Right lobe of liver (tissue), 6 donors: Measurements from ENCODE around the gene DHX40. TPM values are rescaled to one million over a fixed set of nuclear protein-coding genes. Genes with fewer than 3 reads are reported as not detected.
"Not testable (repeated sequence)": the region's sequence is repeated elsewhere in the genome, so short reads cannot be mapped to it uniquely, and the experiment has no call there.

Experiments used
- ATAC-seq, 4 donors: fragments of 200-7000 bp; cut with Tn5 transposase; one replicate each; pipeline ENCODE4 v1.9.1; 2020; ENCODE audit warnings: mild to moderate bottlenecking in 4 of 4, moderate library complexity in 4 of 4
- DNase-seq, 3 donors: peaks; one replicate each; pipeline ENCODE4 v3.0.0-alpha.2; 2020
- H3K27ac ChIP-seq, 3 donors: fragments of 200-600 bp; one replicate each; pipeline ENCODE4 v1.8.0; 2022
- H3K27me3 ChIP-seq, 2 donors: fragments of 200-600 bp; one replicate each; pipeline ENCODE4 v1.8.0; 2022
- H3K36me3 ChIP-seq, 4 donors: fragments of 200-600 bp; sonication (generic) in 1 of 4; one replicate each; pipeline versions ENCODE4 v1.5.1 to v1.8.0; 2017 to 2022; ENCODE audit warnings: control low read depth in 1 of 4
- H3K4me1 ChIP-seq, 4 donors: fragments of 200-600 bp; sonication (generic) in 1 of 4; one replicate each; pipeline versions ENCODE4 v1.5.1 to v1.8.0; 2017 to 2022; ENCODE audit warnings: control low read depth in 1 of 4
- H3K4me3 ChIP-seq, 3 donors: fragments of 200-600 bp; one replicate each; pipeline ENCODE4 v1.8.0; 2022
- H3K9me3 ChIP-seq, 4 donors: fragments of 200-600 bp; sonication (generic) in 1 of 4; one replicate each; pipeline versions ENCODE4 v1.5.1 to v1.8.0; 2017 to 2022; ENCODE audit warnings: control low read depth in 1 of 4
- POLR2A ChIP-seq: fragments of 450-650 bp; IDR thresholded peaks from one replicate; pipeline ENCODE4 v1.6.1; 2017; ENCODE audit warnings: antibody characterized with exemption, mild to moderate bottlenecking
- WGBS: methylation state at CpG from one replicate; pipeline ENCODE4 v1.1.6; 2018; ENCODE audit warnings: low coverage, low lambda C conversion rate; ENCODE audit not compliant: insufficient coverage; ENCODE audit errors: missing lambda C conversion rate; 5-methylcytosine and 5-hydroxymethylcytosine counted together
- intact Hi-C, 2 donors: fragments of 100-400 bp; cut with DNase I; formaldehyde crosslinking; loops; one replicate each; pipeline versions ENCODE4 v1.11.2 to v1.14.1; 2022
- total RNA-seq, 6 experiments: library from RNA; depleted of rRNA in 2 of 6; stranded (reverse); fragments of >200 nt in 2 of 6; fragmentation: NEBNext Ultra II Directional in 3 of 6; extraction: Animal tissue kit (Norgen Biotek cat#: 25700) in 3 of 6; gene quantifications; one replicate each; pipeline versions ENCODE4 v1.1.0 to v1.2.4, GENCODE V29; 2016 to 2023
- TF ChIP-seq, protein P1 (sequence below), 4 donors: fragments of 200-600 bp in 3 of 4; fragments of 450-650 bp in 1 of 4; IDR thresholded peaks; one replicate each; pipeline versions ENCODE4 v1.5.1 to v1.8.0; 2016 to 2022; ENCODE audit warnings: antibody characterized with exemption in 4 of 4, mild to moderate bottlenecking in 2 of 4
- donor health status: DM: no; HTN: yes; CAD: no.
- donor health status: DM: no; HTN: no; CAD: no.
- donor health status: DM: no; HTN: no; CAD: no.
- donor health status: DM: no; HTN: yes; CAD: no.
- donor health status: DM: no; HTN: yes; CAD: no.

Gene DHX40
- total RNA-seq, 6 experiments from 2014 or later: 7.8 to 12.0 (median 9.4) TPM

GRCh38 chr17:59647288-59647687 is 81.9 kb downstream of the DHX40 start:
- Histone ChIP-seq H3K27me3 (no peaks in the 10 kb centered on the region), H3K4me1 (peaks cover 0 to 5% (median 2%) of the 10 kb centered on the region in 4 donors), H3K27ac (no peak overlapping the region), H3K9me3 (no peaks in the 10 kb centered on the region), H3K36me3 (peaks cover 8 to 67% (median 25%) of the 10 kb centered on the region in 4 donors), H3K4me3 (no peak overlapping the region)
- DNase-seq: no peak
- 87% methylated on average over 6 of the region's 6 CpGs for WGBS
- intact Hi-C loops: no loop called here
- TF ChIP-seq, protein P1, sequence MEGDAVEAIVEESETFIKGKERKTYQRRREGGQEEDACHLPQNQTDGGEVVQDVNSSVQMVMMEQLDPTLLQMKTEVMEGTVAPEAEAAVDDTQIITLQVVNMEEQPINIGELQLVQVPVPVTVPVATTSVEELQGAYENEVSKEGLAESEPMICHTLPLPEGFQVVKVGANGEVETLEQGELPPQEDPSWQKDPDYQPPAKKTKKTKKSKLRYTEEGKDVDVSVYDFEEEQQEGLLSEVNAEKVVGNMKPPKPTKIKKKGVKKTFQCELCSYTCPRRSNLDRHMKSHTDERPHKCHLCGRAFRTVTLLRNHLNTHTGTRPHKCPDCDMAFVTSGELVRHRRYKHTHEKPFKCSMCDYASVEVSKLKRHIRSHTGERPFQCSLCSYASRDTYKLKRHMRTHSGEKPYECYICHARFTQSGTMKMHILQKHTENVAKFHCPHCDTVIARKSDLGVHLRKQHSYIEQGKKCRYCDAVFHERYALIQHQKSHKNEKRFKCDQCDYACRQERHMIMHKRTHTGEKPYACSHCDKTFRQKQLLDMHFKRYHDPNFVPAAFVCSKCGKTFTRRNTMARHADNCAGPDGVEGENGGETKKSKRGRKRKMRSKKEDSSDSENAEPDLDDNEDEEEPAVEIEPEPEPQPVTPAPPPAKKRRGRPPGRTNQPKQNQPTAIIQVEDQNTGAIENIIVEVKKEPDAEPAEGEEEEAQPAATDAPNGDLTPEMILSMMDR (IDR thresholded peaks at IDR 0.05): no peak
- TF ChIP-seq POLR2A: no peak
- no peak for ATAC-seq

DNA sequence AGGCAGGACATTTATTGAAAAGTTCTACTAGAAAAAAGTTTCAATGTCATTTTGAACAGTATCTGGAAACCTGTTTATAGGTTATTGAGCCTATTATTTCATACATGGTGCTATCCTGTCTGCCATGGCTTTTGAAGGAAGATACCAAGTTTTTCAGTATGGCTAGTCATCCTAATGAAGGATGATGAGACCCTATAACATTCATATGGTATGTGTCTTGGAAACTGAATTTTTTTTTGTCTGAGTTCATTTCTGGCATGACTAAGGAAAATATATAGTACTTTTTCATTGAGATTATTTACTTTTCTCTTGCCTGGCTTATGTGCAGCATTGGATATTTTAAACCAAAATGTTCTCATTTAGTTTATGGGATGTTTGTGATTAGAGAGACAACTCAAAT is 84.5 kb downstream of the DHX40 start:
- H3K4me3 ChIP-seq: no peak overlapping the region
- intact Hi-C loops: no loop called here
- H3K27me3 ChIP-seq: no peaks in the 10 kb centered on the region
- no peaks in the 10 kb centered on the region for H3K4me1 ChIP-seq
- TF ChIP-seq, protein P1 (IDR thresholded peaks at IDR 0.05): no peak
- TF ChIP-seq POLR2A: no peak
- no peak for DNase-seq
- H3K36me3 ChIP-seq: peaks cover 8 to 78% (median 26%) of the 10 kb centered on the region in 4 donors
- no peak for ATAC-seq
- no peak overlapping the region for H3K27ac ChIP-seq
- H3K9me3 ChIP-seq: no peaks in the 10 kb centered on the region

GRCh38 chr17:59650642-59651041 is 85.2 kb downstream of the DHX40 start:
- no peaks in the 10 kb centered on the region for H3K27me3 ChIP-seq
- no peak for ATAC-seq
- no peaks in the 10 kb centered on the region for H3K4me1 ChIP-seq
- no peaks in the 10 kb centered on the region for H3K9me3 ChIP-seq
- H3K27ac ChIP-seq: no peak overlapping the region
- no peak for DNase-seq
- 64% methylated on average over 1 of the region's 1 CpG for WGBS
- H3K36me3 ChIP-seq: peaks cover 1 to 80% (median 29%) of the 10 kb centered on the region in 4 donors
- intact Hi-C loops: no loop called here
- TF ChIP-seq, protein P1 (IDR thresholded peaks at IDR 0.05): no peak
- TF ChIP-seq POLR2A: no peak
- H3K4me3 ChIP-seq: no peak overlapping the region

DNA sequence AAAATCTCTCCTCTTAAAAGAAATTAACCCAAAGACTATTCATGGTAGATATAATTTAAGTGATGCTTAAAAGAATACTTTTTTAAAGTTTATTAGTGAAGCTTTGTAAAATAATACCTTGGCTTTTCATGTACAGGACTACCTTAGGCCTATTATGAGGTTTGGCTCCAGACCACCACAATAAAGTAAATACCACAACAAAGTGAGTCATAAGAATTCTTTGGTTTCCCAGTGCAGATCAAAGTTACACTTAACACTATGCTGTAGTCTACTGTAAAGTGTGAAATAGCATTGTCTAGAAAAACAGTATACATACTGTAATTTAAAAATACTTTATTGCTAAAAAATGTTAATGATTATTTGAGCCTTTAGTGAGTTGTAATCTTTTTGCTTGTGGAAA is 85.9 kb downstream of the DHX40 start:
- Histone ChIP-seq H3K4me1 (no peaks in the 10 kb centered on the region), H3K27ac (no peak overlapping the region), H3K27me3 (no peaks in the 10 kb centered on the region), H3K9me3 (no peaks in the 10 kb centered on the region), H3K4me3 (no peak overlapping the region), H3K36me3 (peaks cover 0 to 87% (median 34%) of the 10 kb centered on the region in 4 donors)
- ATAC-seq (no peak), DNase-seq (no peak)
- TF ChIP-seq, protein P1 (IDR thresholded peaks at IDR 0.05): no peak
- no peak for TF ChIP-seq POLR2A
- intact Hi-C loops: no loop called here

GRCh38 chr17:59652119-59652518 is 86.7 kb downstream of the DHX40 start:
- 93% methylated on average over 2 of the region's 2 CpGs for WGBS
- H3K9me3 ChIP-seq: no peaks in the 10 kb centered on the region
- ATAC-seq: no peak
- peaks cover 0 to 89% (median 37%) of the 10 kb centered on the region in 4 donors for H3K36me3 ChIP-seq
- no peak overlapping the region for H3K4me3 ChIP-seq
- TF ChIP-seq, protein P1 (IDR thresholded peaks at IDR 0.05): no peak
- TF ChIP-seq POLR2A: no peak
- H3K27me3 ChIP-seq: no peaks in the 10 kb centered on the region
- H3K4me1 ChIP-seq: no peaks in the 10 kb centered on the region
- DNase-seq: no peak
- H3K27ac ChIP-seq: no peak overlapping the region
- intact Hi-C loops: no loop called here

GRCh38 chr17:59656624-59657023 is 91.2 kb downstream of the DHX40 start:
- DNase-seq, intact Hi-C loops, H3K9me3 ChIP-seq, H3K27me3 ChIP-seq, H3K4me3 ChIP-seq, H3K27ac ChIP-seq, H3K4me1 ChIP-seq, ATAC-seq: not testable (repeated sequence)
- WGBS: 71% methylated on average over 7 of the region's 7 CpGs
- peaks cover 8 to 92% (median 38%) of the 10 kb centered on the region in 4 donors for H3K36me3 ChIP-seq
